ENCODE results near the gene TRIM61.
"Not testable (repeated sequence)": the region's sequence is repeated elsewhere in the genome, so short reads cannot be mapped to it uniquely, and the experiment has no call there.

TRIM61 gene

GRCh38 chr4:164977243-164978164 is at the start of gene TRIM61:
Gene TRIM61 (minus strand): TSS chr4:164977657. CDS start chr4:164970002, 7,655 bp downstream.
- no peak for DNase-seq (ENCODE audit: low read depth)
- TF ChIP-seq, protein P1, sequence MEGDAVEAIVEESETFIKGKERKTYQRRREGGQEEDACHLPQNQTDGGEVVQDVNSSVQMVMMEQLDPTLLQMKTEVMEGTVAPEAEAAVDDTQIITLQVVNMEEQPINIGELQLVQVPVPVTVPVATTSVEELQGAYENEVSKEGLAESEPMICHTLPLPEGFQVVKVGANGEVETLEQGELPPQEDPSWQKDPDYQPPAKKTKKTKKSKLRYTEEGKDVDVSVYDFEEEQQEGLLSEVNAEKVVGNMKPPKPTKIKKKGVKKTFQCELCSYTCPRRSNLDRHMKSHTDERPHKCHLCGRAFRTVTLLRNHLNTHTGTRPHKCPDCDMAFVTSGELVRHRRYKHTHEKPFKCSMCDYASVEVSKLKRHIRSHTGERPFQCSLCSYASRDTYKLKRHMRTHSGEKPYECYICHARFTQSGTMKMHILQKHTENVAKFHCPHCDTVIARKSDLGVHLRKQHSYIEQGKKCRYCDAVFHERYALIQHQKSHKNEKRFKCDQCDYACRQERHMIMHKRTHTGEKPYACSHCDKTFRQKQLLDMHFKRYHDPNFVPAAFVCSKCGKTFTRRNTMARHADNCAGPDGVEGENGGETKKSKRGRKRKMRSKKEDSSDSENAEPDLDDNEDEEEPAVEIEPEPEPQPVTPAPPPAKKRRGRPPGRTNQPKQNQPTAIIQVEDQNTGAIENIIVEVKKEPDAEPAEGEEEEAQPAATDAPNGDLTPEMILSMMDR (conservative IDR thresholded peaks at IDR 0.05; ENCODE audit: low read depth, low read length): no peak
- H3K4me3 ChIP-seq (ENCODE audit: low read length): peak within 1 kb of the TSS; percentile 62

DNA sequence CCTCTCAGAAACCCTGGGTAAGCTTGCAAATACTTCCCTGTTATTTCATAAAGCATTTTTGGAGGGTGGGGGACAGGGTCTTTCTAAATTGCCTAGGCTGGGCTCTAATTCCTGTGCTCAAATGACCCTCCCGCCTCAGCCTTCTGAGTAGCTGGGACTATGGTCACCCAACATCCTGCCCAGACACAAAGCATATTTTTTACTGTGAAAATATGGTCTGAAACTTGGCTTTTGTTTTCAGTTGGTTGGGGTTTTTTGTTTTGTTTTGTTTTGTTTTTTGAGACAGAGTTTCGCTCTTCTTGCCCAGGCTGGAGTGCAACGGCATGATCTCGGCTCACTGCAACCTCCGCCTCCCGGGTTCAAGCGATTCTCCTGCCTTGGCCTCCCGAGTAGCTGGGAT is 48.3 kb upstream of the TRIM61 start:
- not testable (repeated sequence) for DNase-seq (ENCODE audit: low read depth)

GRCh38 chr4:165019995-165020394 is 42.5 kb upstream of the TRIM61 start:
- not testable (repeated sequence) for DNase-seq (ENCODE audit: low read depth); H3K4me3 ChIP-seq (ENCODE audit: low read length)

More for the DNA sequence above, 48.3 kb upstream of the TRIM61 start:
- not testable (repeated sequence) for H3K4me3 ChIP-seq (ENCODE audit: low read length)

DNA sequence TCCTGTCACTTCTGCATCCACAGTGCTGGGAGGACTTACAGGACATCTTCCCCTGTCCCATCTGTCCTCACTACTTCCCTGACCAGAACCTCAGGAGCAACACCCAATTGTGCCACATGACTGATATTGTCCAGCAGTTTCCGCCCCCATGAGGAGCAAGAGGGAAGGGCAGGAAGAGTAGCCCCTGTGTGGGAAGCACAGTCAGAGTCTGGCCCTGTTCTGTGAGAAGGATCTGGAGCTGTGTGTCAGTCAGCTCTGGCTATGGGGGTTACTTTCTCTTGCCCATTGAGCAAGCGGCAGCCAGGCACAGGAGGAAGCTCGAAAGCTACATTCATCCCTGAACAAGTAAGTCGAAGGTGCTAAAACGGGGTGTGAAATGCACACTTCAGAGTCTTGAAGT is 39.5 kb upstream of the TRIM61 start:
- no peak for DNase-seq (ENCODE audit: low read depth)
- no peak overlapping the region for H3K4me3 ChIP-seq (ENCODE audit: low read length)
- TF ChIP-seq, protein P1 (conservative IDR thresholded peaks at IDR 0.05; ENCODE audit: low read depth, low read length): peak; percentile 27

- H3K4me3 ChIP-seq (ENCODE audit: low read length): no peak overlapping the region
- DNase-seq (ENCODE audit: low read depth): no peak
- TF ChIP-seq, protein P1 (conservative IDR thresholded peaks at IDR 0.05; ENCODE audit: low read depth, low read length): no peak
Observed at GRCh38 chr4:165013691-165014090, 36.2 kb upstream of the TRIM61 start.

DNA sequence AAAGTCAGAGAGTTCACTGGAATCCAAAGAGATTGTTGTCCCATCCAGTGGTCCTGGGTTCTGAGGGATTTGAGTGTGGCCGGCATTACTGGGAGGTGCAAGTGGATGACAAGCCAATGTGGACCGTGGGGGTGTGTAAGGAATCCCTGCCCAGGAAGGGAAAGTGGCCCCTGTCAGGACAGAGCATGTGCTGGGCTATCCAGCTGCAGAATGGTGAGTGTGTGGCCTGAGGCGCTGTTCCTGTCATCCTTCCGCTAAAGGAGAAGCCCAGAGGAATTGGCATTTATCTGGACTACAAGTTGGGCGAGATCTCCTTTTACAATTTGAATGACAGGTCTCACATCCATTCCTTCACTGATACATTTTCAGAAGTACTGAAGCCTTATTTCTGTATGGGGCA is 33.9 kb upstream of the TRIM61 start:
- H3K4me3 ChIP-seq (ENCODE audit: low read length): no peak overlapping the region
- TF ChIP-seq, protein P1 (conservative IDR thresholded peaks at IDR 0.05; ENCODE audit: low read depth, low read length): no peak
- DNase-seq (ENCODE audit: low read depth): no peak

DNA sequence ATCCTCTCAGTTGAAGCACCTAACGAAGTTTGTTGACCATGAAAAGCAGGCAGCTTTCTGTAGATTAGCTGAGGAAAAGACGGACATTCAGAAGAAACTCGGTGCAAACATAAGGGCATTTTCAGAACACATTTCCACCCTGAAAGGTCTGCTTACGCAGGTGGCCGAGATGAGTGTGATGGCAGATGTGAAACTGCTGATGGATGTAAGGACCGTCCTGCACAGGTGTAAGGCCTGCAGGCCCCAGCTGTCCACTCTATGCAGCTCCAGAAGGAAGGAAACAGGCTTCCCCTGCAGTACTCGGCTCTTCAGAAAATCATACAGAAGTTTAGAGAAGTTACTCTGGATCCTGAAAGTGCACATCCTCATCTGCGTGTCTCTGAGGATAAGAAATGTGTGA is 33.5 kb upstream of the TRIM61 start:
- no peak overlapping the region for H3K4me3 ChIP-seq (ENCODE audit: low read length)
- TF ChIP-seq, protein P1 (conservative IDR thresholded peaks at IDR 0.05; ENCODE audit: low read depth, low read length): no peak
- no peak for DNase-seq (ENCODE audit: low read depth)

DNA sequence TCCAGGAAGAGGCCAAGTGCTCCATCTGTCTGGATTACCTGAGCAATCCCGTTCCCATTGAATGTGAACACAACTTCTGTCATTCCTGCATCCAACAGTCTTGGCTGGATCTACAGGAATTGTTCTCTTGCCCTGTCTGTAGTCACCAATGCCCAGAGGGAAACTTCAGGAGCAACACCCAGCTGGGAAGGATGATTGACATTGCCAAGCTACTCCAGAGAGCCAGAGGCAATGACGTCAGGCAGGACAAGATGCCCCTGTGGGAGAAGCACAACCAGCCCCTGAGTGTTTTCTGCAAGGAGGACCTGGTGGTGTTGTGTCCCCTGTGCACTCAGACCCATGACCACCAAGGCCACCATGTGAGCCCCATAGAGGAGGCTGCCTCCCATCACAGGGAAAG is 33.0 kb upstream of the TRIM61 start:
- no peak for DNase-seq (ENCODE audit: low read depth)
- TF ChIP-seq, protein P1 (conservative IDR thresholded peaks at IDR 0.05; ENCODE audit: low read depth, low read length): no peak

More for the DNA sequence above, 33.0 kb upstream of the TRIM61 start:
- no peak overlapping the region for H3K4me3 ChIP-seq (ENCODE audit: low read length)

All from retinal pigment epithelial cell (primary cell).